SU-DHL-6 (cell line): Measurements from ENCODE around the gene MAP4.

Source experiments
- EZH2phosphoT487 ChIP-seq: fragments of 200-600 bp; sonication (generic), shearing (Covaris generic); conservative IDR thresholded peaks from 2 replicates; pipeline ENCODE4 v1.6.1; 2018; ENCODE audit warnings: mild to moderate bottlenecking, antibody characterized with exemption, low read length, moderate library complexity, mixed read lengths
- TF ChIP-seq, protein P1 (sequence below): fragments of 200-600 bp; sonication (generic); IDR thresholded peaks from one replicate; pipeline ENCODE4 v1.5.1; 2017; ENCODE audit warnings: antibody characterized with exemption, mild to moderate bottlenecking, low read length, moderate library complexity; ENCODE audit not compliant: insufficient read depth, poor library complexity, severe bottlenecking

DNA sequence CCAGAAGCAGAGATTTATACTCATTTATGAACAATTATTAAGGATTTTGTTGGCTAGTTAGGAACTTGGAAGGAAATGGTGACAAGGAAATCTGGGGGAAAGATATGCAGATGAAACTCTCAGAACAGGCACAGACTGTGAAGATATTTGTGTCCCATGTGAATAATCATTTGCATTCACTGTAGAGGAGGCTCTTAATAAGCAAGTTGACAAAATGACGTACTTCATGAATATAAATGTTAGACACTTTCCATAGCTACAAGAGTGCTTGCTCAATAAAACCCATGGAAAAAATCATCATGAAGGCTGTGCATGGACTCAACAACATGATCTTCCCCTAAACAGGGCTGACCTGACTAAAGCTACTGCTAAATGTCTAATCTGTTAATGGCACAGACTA is 59.7 kb downstream of the MAP4 start:
- TF ChIP-seq, protein P1, sequence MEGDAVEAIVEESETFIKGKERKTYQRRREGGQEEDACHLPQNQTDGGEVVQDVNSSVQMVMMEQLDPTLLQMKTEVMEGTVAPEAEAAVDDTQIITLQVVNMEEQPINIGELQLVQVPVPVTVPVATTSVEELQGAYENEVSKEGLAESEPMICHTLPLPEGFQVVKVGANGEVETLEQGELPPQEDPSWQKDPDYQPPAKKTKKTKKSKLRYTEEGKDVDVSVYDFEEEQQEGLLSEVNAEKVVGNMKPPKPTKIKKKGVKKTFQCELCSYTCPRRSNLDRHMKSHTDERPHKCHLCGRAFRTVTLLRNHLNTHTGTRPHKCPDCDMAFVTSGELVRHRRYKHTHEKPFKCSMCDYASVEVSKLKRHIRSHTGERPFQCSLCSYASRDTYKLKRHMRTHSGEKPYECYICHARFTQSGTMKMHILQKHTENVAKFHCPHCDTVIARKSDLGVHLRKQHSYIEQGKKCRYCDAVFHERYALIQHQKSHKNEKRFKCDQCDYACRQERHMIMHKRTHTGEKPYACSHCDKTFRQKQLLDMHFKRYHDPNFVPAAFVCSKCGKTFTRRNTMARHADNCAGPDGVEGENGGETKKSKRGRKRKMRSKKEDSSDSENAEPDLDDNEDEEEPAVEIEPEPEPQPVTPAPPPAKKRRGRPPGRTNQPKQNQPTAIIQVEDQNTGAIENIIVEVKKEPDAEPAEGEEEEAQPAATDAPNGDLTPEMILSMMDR: no peak
- TF ChIP-seq EZH2phosphoT487: no peak
